DMS153 (cell line): ENCODE data around the gene STRN4.

Experiments
- DNase-seq: peaks from one replicate; lab custom pipeline; 2025; lab: John Stamatoyannopoulos, UW

STRN4 gene

GRCh38 chr19:46726551-46726950 lies 19.7 kb downstream of the STRN4 start:
- DNase-seq: no peak

- DNase-seq: no peak
These were observed 20.3 kb downstream of the STRN4 start for GRCh38 chr19:46725859-46726393.

DNA sequence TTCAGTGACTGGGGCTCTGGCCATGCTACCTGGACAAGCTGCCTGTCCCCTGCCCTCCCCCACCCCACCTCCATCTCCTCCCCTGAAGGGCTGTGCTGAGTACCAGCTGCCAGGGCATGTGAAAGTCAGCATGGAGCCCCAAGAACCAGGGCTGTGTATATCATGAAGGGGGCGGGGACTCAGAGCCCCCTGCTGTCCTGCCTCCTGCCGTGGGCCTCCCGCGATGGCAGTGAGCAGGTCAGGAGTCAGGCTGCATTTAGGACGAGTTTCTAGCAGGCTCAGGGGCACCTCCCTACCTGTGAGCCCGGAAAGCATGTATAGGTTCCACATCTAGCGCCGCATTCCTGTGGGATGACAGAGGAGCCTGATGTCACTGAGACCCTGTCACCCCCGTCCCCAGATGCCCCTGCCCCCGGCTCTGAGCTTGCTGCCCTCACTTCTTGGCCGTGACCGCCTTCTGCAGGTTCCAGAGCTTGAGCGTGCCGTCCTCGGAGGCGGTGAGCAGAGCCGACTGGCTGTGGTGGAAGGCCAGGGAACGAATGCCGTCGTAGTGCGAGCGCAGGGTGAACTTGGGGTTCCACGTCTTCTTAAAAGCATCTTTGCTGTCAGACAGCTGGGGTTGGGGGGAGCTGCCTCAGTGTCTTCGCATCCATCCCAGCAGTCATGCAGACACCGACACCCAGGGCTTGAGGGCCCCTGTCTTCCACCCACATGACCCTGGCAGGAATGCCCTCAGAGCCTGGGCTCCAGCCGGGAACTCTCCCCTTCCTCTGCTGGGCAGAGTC lies 21.0 kb downstream of the STRN4 start:
- no peak for DNase-seq

GRCh38 chr19:46724468-46724867 lies 21.8 kb downstream of the STRN4 start:
- DNase-seq: no peak

- no peak for DNase-seq
These were observed 22.8 kb downstream of the STRN4 start for GRCh38 chr19:46723471-46723870.

- DNase-seq: no peak
These were observed 23.2 kb downstream of the STRN4 start for GRCh38 chr19:46723023-46723461.

GRCh38 chr19:46722421-46723022 lies 23.7 kb downstream of the STRN4 start:
- no peak for DNase-seq

- DNase-seq: no peak
These were observed 24.3 kb downstream of the STRN4 start for GRCh38 chr19:46722004-46722380.

DNA sequence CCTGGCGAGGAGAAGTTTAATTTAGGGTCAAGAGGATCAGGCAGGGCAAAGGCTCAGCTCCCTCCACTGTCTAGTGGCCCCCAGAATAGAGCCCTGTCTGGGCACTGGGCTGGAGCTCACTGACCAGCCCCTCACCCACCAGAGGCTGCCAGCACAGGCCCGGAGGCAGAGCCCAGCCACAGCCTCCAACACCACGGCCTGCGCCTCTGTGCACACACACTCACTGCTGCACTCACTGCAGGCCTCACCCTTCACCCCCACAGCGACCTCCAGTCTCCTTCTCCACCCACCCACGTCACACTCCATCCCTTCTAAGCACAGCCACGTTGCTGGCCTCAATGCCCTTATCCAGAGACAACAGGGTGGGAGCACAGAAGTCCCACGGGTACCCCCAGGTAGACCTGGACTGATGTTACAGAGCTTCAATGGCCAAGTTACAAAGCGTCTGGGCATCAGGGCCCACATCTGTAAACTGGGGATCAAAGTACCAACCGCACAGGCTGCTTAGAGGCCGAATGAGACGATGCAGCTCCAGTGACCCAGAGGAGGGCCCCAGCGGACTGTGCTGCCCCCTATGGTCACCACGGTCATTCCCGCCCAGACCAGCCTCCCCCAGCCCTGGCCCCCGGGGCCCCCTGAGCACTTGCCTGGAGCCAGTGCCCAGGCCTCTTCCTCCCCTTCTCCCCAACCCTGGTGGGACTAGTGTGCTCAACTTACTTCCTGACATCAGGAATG lies 24.8 kb downstream of the STRN4 start:
- DNase-seq: no peak

DNA sequence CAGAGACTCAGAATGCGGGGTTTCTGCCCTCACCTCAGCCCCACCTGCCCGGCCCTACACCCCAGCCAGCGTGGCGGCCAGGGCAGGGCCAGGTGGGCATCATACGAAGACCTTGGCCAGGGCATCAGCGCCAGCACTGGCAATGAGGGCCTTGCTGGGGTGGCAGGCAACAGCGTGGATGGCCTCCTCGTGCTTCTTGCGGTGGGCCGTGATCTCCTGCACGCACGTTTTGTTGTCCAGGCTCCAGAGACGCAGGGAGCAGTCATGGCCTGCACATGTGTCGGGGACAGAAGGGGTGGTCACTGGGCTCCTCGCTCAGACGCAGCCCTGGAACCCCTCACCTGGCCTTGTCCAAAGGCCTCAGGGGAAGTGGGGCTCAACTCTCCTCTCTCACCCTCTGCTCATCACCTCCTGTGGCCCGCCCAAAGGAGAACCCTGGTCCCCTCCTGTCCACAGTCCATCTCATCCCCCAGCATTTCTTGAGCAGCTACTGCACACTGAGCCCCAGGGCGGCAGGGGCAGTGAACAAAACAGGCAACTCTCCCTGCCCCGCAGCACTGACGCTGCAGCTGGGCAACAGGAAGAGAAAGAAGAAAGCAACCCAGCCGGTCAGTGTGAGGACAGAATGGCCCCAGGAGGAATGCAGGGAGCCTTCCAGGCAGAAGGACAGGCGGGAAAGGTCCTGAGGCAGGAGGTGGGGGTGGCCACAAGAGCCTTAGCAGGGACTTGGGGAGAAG lies 25.6 kb downstream of the STRN4 start:
- no peak for DNase-seq

DNA sequence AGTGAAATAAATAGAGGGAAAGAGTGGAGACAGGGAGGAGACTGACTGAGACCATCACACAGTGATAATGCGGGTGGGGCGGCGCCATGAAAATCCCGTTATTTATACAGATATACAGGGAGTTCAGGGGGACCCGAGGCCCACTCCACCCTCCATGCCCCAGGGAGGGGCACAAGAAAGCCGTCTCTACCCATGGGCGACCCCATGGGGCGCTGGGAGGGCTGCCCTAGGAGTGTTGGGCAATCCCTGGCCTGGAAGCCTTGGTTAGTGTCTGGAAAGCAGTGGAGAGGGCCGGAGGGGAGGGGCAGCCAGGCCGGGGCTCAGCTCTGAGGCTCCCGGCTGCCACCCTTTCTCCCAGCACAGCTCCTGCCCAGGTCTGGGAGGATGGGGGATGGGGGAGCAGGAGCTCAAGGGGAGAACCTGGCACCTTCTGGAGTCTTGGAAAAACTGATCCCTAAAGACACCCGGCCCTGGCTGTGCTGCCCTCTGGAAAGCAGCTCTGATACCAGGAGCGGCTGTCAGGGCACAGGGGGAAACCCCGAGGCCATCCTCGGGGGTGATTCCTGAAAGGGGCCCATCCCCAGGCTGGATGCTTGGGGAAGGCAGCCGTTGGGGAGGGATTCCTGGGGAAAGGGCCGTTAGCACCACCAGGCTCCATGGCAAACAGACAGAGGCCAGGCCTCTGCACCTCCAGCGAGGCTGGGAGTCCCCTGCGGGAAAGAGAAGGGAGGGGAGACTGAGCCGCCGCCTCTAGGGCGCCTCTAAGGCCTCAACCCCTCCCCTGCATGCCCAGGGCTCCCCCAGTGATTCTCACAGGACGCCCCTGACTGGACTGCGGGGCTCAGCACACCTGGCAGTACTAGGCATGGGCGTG lies 26.4 kb downstream of the STRN4 start:
- DNase-seq: no peak

GRCh38 chr19:46718934-46719622 lies 27.2 kb downstream of the STRN4 start:
- no peak for DNase-seq

- no peak for DNase-seq
These were observed 27.9 kb downstream of the STRN4 start for GRCh38 chr19:46718157-46718933.

DNA sequence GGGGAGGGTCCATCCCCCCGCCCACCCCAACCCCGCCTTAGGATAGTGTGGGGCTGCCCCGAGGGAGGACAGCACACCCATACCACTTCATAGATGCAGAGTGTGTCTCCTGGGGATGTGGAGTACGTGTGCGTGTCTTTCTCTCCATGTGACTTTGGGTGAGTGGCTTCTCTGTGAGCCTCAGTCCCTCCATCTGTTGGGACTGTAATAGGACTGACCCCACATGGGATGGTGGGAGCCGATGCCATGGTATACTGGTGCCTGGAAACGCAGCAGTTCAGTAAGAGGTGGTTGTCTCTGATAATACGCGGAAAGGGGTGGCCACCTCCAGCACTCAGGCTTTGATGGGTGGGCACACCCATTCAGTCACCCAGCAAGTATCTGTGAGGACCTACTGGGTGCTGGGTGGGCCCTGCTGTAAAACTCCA lies 28.5 kb downstream of the STRN4 start:
- no peak for DNase-seq

DNA sequence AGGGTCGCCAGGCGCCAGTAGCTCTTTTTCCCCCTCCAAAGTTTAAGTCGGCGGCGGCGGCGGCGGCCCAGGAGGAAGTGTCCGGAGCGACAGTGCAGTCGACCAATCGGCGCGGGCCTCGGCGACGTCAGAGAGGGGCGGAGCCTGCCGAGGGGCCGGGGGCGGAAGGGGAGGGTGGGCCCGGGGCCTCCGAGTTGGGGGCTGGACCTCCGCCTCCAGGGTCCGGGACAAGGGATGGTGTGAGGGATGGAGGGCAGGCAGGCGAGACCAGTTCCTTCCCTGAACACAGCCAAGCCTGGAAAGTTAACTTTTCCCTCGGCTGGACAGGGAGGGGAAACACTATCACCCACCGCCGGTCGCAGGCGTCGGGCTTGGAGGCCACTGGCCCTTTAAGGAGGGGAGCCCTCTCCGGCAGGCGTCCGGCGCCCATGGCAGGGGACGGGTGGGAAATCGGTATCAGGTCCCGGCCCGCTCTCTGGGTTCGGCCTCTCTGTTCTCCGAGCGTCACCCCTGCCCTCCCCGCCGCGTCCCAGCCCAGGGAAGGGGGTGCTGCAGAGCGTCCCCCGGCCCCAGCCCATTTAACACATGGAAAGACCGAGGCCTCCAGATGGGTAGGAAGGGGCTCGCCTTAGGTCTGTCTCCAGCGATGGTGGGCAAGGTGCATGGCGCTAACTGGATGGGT lies 29.1 kb downstream of the STRN4 start, which contains the start of gene PRKD2:
Gene PRKD2 (minus strand): TSS at position 81 of the 682 bp plus-strand sequence. CDS start 744 bp downstream, outside the sequence.
- DNase-seq: no peak

- DNase-seq: no peak
These were observed 29.6 kb downstream of the STRN4 start for GRCh38 chr19:46716672-46717033.

DNA sequence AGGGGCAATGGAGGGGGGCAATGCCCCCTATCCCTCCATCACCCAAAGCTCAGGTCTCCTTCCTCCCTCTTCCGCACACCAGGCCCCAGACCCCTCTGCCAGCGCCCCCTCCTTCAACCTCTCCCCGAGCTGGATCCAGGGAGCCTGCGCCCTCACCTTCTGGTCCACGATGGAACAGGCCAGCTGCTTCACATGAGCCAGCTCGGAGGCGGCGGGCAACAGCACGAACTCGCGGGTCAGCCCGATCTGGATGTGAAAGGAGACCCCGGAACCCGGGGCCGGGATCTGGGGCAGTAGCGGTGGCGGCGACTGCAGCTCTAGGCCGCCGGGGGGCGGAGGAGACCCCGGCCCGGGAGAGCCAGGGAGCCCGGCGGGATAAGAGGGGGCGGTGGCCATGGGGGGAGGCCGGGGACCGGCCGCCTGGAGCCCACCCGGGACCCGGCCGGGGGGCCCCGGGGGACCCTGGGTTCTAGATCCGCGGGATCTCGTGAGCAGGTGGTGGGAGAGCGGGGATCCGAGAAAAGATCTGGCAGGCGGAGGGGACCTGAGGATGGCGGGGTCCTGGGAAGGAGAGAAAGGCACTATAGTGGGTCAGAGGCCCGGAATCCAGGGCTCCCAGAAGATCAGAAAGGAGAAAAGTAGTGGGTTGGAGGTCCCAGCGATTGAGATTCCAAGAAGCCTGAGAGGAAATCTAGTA lies 30.1 kb downstream of the STRN4 start:
- no peak for DNase-seq

DNA sequence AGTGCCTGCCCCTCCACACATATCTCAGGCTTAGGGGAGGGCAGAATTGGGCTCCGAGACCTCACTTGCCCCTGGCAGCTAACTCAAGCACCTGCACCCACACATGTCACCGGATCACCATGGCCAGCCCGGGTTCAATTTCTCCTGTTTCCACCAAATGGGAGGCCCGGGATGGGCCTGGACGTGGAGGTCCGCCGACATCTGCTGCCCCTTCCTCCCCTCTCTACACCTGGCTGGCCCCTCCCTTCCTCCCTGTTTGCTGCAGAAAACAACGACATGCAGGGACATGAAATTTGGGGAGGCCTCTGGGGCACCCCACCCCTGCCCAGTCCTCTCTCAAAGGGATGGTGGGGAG lies 30.7 kb downstream of the STRN4 start:
- DNase-seq: no peak
